GM21528 (cell line): Measurements from ENCODE around the gene MAPK12.

ENCODE experiments used
- ATAC-seq: cut with Tn5 transposase; IDR thresholded peaks from one replicate; pipeline ENCODE4 v1.9.1; 2021; ENCODE audit warnings: mild to moderate bottlenecking, moderate library complexity; ENCODE audit not compliant: unreplicated experiment, low FRiP score

The MAPK12 gene

DNA sequence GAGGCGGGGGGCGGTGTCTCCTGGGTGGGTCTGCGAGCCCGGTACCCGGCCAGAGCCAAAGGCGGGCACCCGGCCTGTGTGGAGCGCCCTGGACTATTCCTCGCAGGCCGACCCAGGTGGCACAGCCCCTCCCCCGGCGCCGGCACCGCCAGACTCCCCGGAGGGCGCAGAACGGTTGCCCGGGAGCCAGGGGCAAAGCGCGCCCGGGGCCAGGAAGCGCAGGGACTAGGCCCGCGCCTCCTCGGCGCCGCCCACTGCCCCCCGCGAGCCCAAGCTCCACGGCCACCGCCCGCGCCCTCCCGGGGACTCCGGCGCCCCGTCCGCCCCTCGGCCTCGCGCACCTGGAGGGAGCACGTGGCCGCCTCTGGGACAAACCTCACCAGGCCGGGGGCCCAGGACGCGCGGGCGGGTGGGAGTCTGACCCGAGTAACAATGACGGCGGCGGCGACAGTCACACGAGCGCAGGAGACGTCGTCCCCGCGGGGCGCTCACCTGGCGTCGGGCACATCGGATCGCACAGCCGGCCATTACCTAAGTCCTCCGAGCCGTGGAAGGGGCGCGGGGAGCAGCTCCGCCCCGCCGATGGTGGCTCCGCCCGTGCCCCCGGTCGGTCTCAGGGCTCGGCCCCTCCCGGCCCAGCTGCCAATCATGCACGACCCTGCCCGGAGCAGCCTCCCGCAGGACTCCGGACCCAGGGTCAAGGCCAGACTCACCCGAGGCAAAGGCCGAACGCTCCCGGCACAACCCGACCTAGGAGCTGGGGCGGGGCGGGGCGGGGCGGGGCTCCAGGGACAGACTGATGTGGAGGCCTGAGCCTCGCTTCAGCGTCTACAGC, 38.5 kb upstream of the MAPK12 start:
- ATAC-seq = no peak

DNA sequence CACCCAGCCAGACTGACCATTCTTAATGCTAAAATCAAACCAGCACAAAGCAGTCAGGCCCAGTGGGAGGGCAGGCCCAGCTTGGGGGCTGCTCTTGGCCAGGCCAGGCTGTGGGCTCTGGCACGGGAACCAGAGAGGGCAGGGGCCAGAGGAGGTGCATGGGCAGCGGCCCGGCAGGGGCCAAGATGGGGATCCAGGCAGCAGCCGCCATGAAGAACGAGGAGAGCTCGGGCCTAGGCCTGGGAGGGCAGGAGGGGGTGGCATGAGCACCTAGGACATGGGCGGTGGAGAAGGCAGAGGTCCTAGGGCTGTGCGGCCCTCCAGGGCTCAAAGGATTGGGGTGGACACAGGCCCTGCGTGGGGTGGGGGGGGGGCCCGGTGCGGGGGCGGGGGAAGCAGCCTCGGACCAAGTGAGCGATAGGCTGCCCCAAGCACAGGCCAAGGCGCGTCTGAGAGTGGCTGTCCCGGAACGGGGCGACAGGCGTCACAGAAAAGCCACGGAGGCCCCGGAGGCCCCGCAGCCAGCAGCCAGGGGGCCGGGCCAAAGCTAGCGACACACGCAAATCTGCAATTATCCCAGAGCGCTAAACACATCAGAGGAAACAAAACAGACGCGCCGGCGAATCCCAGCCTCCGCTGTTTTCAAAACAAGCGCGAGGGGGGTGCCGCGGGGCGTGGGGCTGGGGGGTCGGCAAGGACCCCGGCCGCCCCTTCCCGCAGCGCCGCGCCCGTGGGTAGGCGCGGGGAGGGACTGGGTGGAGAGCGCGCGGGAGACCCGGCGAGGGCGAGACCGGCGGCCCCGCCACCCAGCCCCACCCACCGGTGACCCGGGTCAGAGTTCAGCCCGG, 37.7 kb upstream of the MAPK12 start:
- ATAC-seq = no peak

DNA sequence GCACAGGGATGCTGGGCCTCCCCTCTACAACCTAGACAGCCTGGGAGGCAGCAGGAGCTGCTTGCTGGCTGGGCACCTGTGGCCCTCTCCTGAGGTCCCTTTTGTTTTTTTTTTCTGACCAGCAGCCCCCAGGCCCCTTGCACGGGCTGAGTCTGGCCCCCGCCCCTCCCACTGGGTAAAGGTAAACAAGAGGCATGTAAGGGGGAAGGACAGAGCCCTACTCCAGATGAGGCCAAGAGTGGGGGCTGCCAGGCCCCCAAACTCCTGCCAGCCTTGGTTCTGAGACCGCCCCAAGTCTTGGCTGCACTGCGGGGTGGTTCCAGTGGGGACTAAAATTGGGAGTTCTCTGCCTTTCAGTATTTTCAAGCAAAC, 36.8 kb upstream of the MAPK12 start:
- ATAC-seq = no peak

DNA sequence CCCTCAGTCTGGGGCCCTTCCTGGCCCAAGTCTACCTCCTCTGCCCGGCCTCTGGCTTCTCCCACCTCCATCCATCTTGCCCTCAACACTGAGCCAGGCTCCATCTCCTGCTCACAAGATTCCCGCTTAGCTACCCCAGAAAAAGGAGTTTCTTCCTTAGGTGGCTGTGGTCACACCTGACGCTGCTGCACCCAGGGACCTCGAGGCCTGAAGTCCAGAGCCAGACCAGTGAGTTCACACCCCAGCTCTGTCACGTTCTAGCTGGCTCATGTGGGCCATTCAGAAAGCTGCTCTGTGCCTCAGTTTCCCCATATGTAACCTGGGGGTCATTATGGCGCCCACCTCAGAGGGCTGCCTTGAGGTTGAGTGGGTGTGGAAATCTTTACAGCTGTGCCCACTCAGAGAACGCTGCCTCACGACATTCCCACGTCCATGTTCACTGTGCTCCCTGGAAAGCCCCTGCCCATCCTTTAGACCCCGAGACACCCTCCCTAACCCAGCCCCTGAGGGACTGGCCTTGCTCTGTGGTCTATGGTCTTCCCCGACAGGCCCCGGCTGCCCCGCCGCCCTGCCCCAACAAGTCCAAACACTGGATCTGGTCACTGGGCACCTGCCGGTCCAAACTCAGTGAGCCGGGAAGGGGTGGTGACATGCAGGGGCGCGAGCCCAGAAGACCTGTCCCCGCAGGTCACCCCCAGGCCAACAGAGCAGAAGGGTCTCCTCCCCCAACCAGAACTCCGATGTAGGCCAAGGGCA, 36.2 kb upstream of the MAPK12 start:
- ATAC-seq = no peak

DNA sequence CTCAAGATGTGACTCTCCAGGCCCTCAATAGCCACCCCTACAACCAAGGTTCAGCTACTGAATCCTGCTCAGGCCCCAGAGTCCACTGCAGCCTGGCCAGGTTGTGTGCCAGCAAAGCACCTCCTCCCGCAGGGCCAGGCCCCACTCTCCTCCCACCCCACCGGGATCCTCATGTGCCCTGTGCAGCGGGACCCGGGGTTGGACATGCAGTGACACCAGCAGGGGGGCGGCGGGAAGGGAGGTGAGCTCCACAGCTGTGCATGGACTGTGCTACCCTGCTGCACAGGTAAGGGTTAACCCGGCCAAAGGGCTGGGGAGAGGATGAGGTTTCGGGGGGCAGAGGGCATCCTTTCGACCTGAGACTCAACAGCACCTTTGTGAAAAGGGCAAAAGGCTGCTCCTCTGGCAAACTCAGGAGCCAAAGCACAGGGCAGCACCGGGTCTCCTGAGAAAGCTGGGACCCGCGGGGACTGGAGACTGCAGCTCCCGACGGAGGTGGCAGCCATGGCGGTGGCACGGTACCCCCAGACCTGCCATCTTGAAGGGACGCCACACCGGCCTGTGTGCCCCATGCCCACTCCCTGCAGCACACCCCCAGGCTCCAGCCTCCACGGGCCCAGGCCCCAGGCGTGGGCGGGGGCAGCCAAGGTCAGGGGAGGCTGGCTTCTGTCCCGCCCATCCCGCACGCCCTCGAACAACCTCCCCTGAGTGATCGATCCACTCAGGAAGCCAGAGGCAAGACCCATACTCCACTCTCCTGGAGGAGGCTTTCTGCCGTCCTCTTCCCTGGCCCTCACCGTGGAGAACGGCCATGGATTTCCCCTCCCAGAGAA, 35.4 kb upstream of the MAPK12 start:
- ATAC-seq = no peak

DNA sequence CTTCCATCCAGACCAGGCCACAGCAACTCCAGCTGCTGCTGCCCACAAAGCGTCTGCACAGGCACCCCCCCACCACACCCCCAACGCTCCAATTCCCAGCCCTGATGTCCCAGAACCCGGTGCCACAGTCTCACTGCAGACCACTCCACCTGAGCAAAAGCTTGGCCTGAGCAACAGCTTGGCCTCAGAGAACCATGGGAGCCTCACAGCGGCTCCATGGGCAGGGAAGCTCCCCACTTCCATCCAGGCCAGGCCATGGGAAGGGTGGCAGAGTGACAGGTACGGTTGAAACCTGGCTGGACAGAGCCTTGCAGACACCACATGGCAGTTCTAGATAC, 32.8 kb upstream of the MAPK12 start:
- no peak for ATAC-seq

DNA sequence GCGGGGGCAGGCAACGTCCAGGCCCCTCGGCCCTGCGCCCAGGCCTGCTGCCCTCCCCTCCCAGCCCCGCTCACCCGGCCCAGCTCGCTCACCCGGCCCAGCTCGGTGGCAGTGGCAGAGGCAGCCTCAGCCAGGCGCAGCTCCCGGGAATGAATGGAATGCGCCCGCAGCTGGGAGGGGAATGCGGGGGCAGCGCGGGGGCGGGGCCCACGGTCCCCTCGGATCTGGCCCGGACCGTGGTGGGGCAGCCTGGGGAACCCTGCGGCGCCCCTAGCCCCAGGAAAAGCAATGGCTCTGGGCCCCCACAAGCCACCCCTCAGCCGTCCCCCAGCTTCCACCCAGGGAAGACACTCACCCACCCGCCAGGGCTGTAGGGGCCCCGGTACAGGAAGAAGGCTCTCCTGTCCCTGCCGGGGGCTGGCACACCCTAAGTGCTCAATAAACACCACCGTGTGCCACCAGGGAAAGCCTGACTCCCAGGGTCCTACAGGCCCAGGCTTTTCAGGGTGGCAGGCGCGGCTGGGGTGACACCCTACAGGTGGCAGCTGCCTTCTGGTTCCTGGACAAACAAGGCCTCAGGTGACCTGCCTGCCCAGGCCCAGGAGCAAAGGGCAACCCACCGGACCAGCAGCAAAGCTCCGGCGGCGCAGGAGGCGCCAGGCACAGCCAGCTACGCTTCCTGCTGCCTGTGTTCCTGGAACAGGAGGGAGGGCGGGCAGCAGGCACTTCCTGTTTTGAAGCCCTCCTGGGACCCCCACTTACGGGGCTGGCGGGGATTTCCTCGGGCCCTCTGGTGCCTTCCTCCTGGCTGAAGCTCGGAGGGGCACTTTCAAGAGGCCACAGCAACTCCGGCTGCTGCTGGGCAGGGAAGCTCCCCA, 32.2 kb upstream of the MAPK12 start:
- ATAC-seq = no peak

DNA sequence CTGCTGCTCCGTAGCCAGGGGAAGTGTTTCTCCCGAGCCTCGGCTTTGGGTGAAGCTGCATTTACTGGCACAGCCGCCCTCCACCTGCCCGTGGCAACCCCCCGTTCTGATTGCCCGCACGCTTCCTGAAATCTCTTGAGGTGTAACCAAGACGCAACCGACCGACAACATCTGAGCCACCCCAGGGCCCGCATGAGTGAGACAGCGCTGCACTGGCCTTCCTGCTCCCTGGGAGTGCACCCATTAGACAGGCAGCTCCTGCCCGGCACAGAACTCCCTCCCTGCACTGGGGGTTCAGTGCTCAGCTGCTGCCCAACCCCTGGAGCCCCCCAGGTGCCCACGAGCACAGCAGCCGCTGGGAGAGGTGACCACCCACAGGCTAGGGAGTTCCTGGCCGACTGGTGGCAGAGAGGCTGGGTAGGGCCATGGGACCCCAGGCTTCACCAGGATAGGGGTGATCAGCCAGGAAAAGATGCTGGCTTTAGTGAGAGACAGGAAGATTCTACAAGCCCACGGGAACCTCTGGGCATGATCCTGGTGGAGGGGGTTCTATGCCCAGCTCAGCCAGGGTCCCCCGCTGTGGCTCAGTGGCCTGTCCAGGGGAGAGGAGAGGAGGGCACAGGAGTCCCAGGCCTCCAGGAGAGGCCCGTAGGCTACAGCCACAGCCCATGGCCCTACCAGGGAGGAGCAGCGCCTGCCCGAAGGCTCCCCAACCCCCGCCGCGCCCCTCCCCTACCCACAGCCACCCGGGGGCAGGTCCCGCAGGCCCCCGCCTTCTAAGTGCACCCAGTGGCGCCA, 31.4 kb upstream of the MAPK12 start:
- ATAC-seq = no peak

DNA sequence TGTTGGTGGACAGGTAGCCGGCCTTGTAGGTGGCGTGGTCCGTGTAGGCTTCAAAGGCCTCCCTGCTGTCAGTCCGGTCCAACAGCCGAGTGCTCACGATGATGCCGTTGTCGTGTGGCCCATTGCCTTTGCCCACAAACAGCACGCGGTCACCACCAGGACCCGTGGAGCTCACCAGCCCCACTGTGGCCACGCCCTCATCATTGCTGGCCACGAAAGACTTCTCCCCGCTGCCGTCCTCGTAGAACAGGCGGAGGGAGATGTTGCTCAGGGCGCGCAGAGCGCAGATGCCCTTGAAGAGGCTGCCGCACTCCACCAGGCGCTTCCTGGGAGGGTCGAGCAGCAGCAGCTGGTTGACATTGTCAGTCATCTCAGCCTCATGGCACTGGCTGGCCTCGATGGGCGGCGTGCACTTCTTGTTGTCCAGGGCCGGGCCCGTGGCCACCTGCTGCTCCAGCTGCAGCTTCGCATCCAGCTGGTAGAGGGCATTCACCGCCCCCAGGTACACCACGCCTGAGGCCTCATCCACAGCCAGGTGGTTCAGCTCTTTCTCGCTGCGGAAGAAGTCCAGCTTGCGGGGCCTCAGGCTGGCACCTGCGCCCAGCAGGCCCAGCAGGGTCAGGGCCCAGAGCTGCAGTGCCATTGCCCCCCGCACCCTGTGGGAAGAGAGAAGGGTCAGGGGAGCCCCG, 28.6 kb upstream of the MAPK12 start:
- ATAC-seq = no peak

DNA sequence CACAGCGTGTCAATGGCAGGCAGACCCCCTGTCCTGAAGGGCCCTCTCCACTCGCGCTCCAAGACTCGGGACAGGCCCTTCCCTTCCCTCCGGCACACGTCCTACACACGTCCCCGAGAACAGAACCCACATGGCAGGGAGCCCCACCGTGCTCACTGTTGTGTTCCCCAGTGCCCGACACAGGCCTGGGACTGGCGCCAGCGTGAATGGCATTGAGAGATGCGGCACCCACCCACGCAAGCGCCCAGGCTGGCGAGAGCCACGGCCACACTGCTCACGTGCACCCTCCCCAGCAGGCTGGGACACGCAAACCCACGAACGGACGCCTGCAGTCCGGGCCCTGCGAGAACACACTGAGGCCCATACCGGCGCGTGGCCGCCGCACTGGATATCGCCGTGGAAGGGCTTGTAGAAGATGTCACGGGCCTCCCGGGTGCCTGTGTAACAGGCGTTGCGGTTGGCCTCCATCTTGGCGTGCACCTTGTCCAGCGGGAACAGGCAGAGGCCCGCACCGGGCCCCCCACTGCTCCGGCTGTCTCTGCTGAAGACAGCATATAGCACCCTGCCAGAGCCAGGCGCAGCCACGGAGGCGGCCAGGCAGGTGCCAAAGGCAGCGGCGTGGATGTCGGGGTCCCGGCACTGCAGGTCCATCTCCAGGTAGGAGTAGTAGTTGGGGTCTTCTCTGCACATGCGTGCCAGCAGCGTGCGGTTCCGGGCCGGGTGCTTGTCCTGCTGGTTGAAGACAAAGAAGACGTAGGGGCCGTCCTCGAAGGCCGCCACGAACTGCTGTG, 27.9 kb upstream of the MAPK12 start:
- no peak for ATAC-seq

DNA sequence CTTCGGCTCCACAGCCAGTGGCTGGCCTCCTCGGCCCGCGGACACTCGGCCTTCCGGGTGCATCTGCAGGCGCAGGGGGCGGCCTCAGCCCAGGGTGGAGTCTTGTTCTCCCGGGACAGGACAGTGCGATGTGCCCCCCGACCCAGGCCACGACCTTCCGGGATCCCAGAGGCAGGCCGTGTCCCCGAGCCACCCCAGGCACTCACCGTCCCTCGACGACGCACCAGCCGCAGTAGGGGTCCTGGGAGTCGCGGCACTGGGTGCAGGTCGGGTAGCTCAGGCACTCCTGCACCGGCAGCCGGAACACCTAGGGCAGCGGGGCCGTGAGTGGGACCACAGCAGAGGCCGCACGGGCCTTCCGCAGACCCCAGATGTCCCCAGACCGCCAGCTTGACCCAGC, 26.2 kb upstream of the MAPK12 start:
- ATAC-seq = no peak

DNA sequence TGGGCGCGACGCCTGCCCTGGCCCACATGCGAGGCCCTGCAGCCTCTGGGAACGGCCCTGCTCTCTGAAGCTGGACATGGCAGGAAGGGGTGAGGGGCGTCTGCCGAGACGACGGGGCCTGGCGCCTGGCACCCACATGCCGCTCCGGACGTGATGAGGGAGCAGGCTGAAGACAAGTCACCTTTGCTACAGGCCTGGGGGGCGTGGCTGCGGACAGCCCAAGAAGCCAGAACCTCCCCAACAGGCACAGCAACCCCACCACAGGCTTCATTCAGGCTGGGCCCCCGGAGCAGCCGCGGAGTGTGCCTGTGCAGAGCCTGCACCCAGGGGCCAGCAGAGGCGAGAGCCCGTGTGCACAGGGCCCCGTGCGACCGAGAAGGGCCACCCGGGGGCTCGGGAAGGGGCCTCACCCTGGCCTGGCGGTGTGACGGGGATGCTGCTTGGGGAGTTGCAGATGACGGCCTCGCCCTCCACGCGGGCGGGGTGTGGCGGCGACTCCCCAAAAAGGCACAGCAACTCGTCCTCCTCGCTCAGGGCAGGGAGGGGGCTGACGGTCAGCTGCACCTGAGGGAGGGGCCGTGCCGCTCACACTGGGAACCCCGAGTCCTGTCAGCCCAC, 25.3 kb upstream of the MAPK12 start:
- ATAC-seq = no peak

DNA sequence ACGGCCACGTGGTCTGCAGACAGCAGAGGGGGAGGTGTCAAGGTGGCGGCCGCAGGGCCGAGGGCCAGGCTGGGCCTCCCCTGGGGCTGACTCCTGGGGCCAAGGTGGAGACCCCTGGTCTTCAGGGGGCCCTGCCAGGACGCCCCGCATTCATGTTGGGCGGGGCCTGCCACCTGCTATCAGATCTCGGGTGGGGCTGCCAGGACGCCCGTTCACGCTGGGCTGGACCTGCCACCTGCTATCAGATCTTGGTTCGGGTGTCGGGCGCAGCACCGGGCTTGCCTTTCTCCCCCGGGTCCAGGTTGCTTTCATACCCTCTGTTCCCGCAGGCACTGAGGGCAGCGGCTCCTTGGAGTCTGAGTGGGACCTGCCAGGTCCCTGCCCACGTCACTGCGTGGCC, 24.8 kb upstream of the MAPK12 start:
- no peak for ATAC-seq

DNA sequence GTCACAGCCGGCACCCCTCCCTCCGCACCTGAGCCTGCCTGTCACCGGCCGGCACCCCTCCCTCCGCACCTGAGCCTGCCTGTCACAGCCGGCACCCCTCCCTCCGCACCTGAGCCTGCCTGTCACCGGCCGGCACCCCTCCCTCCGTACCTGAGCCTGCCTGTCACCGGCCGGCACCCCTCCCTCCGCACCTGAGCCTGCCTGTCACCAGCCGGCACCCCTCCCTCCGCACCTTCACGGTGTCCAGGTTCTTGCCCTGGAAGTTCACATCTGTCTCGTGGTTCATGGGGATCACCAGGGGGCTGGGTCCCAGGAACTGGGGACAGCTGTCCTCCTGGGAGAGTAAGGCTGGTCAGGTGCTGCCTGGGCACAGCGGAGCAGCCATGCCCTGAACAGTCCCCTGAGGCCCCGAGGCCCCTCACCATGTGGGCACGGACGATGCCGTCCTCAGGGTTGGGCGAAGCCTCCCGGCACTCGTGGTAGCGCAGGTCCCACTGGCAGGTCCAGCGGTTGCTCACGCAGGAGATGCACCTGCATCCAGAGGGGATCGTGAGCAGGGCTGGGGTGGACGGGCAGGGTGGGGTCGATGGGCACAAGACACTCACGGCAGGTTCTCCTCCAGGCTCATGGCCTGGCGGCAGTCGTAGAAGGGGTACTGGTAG, 24.2 kb upstream of the MAPK12 start:
- no peak for ATAC-seq

DNA sequence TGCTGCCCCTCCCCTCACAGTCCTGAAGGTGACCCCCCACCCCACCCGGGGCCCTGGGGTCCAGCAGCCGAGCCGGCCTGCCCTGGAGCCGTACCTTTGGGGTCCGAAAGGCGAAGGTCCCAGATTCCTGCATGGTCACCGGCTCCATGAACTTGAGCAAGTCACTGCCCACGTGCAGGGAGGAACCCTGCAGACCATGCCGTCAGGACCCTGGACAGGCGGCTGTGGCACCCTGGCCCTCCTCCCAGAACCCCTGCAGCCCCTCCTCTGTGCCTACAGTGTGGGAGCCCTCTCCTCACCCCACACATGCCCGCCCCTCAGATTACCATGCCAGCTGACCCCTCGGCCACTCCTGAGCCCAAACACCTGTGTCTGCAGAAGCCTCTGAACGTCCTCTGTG, 23.0 kb upstream of the MAPK12 start:
- no peak for ATAC-seq

DNA sequence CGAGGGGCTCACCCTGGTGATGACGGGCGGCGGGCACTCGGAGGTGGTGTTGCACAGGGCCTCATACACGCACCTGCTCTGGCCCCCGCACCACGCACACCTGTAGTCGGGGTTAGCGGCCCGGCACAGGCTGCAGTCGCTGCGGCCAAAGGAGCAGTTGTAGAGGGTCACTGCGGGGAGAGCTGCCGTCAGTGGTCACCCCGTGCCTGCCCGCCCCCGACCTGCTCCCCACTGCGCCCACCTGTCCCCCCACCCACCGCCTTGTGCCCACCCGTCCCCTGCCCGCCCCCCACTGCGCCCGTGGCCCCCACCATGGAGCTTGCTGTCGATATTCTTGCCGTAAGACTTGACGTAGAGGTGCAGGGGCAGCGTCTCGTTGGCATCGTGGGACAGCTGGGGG, 22.3 kb upstream of the MAPK12 start:
- ATAC-seq = no peak
